GM19351 (cell line): ENCODE data around the gene OXT.
"Not testable (repeated sequence)": the region's sequence is repeated elsewhere in the genome, so short reads cannot be mapped to it uniquely, and the experiment has no call there.

ENCODE experiments used
- ATAC-seq: cut with Tn5 transposase; IDR thresholded peaks from one replicate; pipeline ENCODE4 v1.9.1; 2021; ENCODE audit warnings: mild to moderate bottlenecking, moderate library complexity; ENCODE audit not compliant: unreplicated experiment

OXT gene

DNA sequence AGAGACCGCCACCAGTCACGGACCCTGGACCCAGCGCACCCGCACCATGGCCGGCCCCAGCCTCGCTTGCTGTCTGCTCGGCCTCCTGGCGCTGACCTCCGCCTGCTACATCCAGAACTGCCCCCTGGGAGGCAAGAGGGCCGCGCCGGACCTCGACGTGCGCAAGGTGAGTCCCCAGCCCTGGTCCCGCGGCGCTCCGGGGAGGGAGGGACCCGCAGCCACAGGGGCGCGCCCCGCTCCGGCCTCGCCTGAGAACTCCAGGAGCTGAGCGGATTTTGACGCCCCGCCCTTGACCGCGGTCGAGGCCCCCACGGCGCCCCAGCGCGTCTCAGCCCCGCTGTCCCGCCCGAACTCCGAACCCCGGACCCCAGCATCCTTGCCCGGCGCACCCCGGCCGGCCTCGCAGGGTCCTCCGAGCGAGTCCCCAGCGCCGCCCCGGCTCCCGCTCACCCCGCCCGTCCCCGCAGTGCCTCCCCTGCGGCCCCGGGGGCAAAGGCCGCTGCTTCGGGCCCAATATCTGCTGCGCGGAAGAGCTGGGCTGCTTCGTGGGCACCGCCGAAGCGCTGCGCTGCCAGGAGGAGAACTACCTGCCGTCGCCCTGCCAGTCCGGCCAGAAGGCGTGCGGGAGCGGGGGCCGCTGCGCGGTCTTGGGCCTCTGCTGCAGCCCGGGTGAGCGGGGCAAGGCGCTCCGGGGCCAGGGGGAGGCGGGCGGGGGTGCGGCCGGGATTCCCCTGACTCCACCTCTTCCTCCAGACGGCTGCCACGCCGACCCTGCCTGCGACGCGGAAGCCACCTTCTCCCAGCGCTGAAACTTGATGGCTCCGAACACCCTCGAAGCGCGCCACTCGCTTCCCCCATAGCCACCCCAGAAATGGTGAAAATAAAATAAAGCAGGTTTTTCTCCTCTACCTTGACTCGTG is at the start of gene OXT:
Gene OXT (plus strand): TSS at position 11 of the 920 bp plus-strand sequence. CDS start 36 bp downstream, at position 47.
- ATAC-seq = no peak

DNA sequence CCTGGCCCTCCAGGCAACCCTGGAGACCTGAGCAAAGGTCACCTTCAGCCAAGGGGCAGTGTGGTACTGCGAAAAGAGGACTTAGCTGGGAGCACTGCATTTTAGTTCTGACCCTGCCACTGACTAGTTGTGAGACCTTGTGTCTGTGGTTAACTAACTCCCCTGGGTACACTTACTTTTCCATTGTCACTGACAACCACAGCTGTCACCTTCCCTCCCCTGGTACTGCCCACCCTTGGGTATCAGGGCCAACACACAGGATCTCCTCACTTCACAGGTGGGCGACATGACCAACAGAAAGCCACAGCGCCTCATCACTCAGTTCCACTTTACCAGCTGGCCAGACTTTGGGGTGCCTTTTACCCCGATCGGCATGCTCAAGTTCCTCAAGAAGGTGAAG is 49.6 kb upstream of the OXT start:
- ATAC-seq = no peak

DNA sequence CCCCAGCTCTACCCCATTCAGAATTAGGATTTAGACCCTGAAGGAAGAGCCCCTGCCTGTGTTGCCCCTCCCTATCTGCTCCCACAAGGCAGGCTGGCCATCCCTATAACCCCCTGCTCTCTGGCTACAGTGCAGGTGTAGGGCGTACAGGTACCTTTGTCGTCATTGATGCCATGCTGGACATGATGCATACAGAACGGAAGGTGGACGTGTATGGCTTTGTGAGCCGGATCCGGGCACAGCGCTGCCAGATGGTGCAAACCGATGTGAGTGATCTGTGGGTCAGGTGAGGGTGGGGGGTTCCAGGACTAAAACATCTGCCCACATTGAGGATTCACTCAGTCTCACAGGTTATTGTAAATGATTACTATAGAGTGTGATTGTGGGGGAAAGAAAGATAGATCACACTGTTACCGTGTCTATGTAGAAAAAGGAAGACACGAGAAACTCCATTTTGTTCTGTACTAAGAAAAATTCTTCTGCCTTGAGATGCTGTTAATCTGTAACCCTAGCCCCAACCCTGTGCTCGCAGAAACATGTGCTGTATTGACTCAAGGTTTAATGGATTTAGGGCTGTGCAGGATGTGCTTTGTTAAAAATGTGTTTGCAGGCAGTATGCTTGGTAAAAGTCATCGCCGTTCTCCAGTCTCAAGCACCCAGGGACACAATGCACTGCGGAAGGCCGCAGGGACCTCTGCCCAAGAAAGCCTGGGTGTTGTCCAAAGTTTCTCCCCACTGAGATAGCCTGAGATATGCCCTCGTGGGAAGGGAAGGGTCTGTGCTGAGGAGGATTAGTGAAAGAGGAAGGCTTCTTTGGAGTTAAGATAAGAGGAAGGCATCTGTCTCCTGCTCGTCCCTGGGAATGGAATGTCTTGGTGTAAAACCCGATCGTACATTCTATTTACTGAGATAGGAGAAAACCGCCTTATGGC is 48.6 kb upstream of the OXT start:
- not testable (repeated sequence) for ATAC-seq

DNA sequence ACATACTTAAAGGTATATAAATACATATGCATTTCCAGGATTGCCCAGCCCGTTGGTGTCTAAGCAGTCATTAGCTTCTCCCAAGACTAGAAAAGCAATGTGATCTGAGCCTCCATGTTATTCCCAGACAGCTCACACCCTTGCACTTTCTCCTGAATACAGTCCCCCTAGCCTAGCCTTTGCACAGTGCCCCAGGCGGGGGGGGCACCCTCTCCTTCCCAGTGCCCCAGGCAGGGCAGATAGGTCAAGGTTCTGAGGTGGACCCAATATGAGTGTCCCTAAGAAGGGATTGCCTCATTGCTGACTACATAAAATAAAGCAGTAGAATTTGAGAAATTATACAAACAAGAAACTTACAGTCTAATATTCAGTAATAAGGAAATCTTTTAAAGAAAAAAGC is 43.4 kb upstream of the OXT start:
- ATAC-seq = no peak

DNA sequence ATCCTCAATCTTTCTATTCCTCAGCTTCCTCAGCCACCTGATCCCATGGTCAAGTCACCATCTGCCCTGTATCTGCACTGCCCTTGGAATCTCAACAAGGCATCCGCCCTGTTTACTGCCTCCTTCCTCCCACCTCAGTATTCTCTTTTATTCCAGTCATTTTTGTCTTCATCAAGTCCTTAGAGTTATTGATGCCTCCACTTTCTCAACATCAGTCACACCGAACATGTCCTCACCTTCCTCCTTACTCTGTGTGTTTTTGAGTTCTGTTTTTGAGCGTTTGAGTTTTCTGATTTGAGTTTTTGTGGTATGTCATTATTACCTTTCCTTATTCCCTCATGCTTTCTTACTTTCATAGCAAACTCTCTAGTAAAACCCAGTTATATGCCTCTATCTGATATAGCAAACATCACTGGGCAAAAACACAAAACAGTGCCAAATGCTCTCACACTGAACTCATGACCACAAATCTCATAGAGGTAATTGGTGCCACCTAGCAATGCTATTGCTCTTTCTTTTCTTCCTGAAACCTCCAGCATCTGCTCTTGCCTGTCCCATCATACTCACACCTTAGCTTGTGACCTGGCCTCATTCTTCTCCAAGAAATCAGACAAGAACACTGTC is 39.8 kb upstream of the OXT start:
- no peak for ATAC-seq

DNA sequence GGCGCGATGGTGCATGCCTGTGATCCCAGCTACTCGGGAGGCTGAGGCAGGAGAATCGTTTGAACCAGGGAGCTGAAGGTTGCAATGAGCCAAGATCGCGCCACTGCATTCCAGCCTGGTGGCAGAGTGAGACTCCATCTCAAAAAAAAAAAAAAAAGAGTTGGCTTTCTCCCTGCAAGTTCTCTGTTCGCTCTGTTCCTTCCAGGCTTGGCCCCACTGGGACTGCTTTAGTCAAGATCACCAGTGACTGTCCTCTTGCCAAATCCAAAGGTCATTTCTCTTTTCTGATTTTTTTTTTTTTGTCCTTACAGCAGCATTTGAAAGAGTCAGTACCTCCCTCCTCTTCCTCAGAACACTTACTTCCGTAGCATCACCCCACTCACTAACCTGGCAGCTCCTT is 38.8 kb upstream of the OXT start:
- no peak for ATAC-seq

DNA sequence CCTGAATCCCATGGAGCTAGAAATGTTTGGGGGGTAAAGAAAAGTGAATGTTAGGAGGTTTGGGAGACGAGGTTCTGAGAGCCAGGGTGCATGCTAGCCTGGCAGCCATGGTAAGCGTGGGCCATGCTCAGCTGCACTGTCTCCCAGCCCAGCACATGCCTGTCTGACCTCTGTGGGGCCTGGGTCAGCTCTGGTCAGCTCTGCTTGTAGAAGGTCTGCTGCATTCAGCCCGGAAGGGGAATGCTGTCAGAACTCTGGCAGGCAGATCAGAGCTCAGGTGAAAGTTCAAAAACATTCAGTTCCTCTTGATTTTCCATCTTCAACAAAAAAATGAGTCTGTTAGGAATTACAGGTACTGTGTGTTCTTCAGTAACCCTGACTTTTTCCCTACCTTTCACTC is 33.8 kb upstream of the OXT start:
- ATAC-seq = no peak

DNA sequence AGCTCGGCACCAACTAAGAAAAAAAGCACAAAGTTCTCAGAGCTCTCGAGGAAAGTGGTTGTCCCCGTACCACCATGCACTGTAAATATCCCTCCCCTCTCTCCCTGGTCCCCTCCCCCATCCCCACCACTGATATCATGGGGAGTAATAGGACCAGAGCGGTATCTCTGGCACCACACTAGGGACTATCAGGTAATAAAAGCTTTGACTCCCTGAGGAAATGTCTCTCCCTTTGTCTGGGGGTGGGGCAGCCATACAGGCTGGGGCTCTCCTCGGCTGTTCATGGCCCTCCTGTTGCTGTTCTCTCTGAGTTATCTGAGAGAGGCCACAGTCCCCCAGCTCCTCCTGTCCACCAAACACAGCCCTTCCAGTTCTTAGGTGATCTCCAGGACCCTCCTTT is 33.0 kb upstream of the OXT start:
- ATAC-seq = no peak

DNA sequence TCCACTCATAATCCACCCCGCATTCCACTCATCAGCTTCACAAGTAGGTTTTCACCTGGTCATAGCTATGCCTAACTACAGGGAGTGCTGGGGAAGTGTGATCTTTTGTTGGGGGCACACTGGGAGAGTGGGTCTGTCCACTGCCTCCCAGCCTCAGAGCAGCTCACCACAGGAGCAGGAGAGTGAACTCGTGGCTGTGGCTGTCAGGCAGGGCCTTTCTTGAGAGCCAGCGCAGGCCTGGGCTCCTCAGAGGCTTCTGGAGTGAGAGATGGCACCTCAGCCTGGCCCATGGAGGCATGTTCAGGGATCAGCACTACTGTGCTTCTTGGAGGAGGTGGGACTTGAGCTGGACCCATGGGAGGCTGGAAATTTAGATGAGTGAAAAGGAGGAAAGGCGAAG is 32.0 kb upstream of the OXT start:
- no peak for ATAC-seq

DNA sequence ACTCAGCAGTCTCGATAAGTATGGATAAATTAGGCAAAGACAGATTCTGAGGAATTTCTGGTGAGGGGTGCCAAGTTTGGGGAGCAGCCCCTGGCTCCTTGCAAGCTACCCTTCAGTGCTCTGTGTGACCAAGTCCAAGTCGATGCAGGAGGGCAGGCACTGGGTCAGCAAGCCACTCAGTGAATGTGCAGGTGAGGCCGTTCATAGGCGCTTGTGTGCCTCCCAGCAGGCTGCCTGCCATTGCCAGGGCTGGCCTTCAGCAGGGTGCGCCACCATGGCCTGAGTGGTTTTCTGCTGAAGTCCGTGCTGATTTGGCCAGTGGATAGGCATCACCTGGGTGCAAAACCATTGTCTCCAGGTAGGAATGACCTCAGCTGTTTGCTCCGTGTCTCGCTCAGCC is 31.3 kb upstream of the OXT start:
- ATAC-seq = no peak

DNA sequence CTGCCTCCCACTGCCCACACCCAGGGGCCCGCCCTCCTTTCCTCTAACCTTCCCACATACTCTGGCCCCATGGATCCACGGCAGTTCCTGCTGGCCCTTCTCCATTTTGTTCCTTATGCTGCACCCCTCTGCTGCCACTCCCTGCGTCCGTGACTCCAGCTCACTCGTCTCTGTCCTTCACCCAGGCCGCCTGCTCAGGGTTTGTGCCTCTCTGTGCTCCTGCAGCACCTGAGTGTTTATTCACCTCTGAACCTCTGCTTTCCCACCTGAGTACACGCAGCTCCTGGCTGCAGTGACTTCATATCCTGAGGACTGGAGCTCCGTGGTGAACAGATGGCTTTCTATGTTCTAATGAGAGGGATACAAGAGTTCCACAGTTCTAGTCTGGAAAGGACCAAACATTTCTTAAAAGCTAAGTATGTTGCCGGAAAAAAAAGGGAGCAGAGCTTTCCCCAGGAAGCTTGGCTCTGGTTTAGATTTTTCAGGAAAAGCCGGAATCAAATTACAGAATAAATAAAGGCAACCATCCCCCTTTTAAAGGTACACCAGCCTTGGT is 29.5 kb upstream of the OXT start:
- ATAC-seq = no peak

DNA sequence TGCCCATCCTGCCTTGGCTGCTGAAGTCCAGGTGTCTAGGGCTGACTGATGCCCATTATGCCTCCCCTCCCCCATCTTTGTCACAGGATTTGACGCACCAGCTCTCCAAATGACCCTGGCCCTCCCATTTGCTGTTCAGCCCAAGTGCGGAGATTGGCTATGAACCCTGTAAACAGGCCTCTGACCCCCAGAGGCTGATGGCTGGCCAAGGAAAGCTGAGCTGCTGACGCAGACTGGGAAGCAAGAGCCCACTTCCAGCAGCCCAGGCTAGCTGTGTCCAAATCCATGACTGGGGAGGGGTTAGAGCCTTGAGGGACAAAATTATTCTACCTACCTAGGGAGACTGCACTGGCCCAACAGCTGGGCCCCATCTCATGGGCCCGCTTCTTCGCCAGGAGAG is 28.8 kb upstream of the OXT start:
- ATAC-seq = no peak

DNA sequence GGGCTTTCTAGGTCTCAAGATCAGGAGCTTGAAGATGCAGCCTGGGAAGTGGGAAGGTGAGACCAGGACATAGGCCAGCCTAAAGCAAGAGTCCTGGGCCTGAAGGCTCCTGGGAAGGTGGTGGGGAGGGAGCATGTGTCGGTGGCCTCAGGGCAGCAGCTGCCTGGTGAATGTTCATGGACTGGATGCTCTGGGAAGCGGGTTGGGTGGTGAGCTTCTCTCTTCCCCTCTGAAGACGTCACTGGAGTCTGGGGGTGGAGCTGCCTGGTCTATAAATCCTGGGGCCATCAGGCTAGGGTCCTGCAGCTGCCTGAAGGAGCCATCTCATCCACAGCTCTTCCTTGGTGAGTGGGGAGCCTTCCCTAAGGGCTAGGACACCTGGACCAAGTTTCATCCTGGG is 28.1 kb upstream of the OXT start, which contains the start of gene GNRH2:
Gene GNRH2 (plus strand): TSS at position 301 of the 400 bp plus-strand sequence. CDS start 793 bp downstream, outside the sequence.
- ATAC-seq = no peak

DNA sequence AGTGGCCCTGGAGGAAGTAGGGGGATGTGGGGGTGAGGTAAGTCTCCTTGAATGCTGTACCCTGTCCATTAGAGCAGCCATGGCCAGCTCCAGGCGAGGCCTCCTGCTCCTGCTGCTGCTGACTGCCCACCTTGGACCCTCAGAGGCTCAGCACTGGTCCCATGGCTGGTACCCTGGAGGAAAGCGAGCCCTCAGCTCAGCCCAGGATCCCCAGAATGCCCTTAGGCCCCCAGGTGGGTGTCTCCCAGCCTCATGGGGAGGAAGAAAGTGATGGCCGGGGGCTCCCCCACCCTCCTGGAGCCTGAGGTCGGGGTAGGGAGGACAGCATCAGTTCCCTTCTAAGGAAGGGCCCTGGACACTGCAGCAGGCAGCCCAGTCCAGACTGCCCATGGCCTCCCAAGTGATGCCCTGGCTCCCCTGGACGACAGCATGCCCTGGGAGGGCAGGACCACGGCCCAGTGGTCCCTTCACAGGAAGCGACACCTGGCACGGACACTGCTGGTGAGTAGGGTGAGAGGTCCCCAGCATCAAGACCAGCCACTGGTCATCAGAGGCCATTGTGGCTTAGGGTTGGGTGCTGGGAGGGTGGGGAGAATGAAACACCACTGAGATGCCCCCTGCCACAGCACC is 27.0 kb upstream of the OXT start:
- ATAC-seq = no peak

DNA sequence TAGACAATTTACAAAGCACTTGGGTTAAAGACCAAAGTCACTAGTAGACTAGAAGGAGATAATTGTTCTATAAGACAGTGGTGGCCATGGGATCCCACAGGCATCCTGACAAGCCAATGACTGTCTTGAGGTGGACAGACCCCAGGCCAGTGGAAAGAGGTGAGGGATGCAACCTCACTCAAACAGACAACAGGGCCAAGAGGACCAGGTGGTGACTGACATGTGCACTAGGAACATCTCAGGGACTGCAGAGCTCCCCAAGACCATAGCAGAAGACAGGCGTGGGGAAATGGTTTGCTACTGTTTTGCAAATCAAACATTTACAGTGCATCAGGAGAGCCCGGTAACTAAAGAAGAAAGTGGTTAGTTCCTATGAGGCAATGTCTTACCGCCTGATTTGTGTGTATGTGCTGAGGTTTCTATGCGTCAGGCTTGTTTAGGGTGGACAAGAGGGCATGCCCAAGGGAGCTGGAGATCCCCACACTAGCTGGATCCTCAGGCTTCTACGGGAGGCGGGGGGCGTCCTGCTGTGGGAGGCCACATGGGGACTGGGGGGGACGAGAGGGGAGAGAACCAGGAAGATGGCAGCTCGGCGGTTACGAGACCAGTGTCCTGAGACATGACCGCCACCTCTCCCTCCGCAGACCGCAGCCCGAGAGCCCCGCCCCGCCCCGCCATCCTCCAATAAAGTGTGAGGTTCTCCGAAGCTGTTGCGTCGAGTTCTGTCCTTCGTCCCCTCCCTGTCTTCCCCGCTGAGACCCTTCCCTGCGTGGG is 26.2 kb upstream of the OXT start:
- ATAC-seq = peak; percentile 53

DNA sequence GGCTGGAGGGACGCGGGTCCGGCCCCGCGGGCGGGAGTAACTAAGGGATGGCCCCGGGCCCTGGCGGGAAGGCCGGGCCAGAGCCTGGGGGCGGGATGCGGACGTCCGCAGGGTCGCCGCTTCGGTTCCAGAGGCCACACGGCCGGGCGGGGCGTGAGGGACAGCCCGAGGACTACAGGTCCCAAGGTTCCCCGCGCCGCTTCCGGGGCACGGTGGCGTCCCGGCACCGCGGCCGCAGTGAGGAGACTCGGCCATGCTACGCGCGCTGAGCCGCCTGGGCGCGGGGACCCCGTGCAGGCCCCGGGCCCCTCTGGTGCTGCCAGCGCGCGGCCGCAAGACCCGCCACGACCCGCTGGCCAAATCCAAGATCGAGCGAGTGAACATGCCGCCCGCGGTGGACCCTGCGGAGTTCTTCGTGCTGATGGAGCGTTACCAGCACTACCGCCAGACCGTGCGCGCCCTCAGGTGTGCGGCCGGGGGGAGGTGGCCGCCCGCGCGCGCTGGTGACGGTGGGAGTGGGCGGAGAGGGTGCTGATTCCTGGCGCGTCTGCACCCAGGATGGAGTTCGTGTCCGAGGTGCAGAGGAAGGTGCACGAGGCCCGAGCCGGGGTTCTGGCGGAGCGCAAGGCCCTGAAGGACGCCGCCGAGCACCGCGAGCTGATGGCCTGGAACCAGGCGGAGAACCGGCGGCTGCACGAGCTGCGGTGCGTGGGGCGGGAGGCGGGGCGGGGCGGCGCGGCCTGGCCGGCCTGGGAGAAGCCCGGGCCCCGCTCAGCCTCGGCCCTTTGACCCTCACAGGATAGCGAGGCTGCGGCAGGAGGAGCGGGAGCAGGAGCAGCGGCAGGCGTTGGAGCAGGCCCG is 25.4 kb upstream of the OXT start, which contains the start of gene MRPS26:
Gene MRPS26 (plus strand): TSS at position 237 of the 861 bp plus-strand sequence. CDS start 17 bp downstream, at position 254.
- peak; percentile 89 for ATAC-seq

DNA sequence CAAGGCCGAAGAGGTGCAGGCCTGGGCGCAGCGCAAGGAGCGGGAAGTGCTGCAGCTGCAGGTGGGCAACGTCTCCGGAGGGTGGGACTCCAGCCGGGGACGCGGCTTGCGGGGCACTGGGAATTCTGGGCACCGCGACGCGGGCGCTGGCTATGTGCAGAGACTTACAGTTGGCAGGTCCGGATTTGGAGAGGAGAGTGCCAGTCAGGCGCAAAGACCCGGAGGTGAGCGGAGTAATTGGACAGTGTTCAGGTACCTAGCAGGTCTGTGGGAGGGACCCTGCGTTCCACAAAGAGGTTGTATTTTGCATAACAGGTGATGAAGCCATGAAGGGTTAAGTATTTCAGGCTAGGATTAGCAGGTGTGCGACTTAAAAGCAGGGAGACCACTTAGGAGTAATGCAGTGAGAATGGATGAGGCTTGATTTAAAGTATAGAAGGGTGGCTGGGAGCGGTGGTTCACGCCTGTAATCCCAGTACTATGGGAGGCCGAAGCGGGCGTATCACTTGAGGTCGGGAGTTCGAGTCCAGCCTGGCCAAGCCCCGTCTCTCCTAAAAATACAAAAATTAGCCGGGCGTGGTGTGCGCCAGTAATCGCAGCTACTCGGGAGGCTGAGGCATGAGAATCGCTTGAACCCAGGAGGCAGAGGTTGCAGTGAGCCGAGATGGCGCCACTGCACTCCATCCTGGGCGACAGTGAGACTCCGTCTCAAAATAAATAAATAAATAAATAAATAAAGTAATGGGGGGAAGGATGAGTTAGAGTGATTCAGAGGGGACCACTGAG is 24.6 kb upstream of the OXT start:
- ATAC-seq = no peak
